HCT116 (cell line): Measurements from ENCODE around the gene MICU2. TPM values are rescaled to one million over a fixed set of nuclear protein-coding genes. Genes with fewer than 3 reads are reported as not detected.

ENCODE experiments used
- ATAC-seq: fragments of 200-7000 bp; cut with Tn5 transposase; 2 replicates; pipeline ENCODE4 v1.9.1; 2020; ENCODE audit warnings: mild to moderate bottlenecking, moderate library complexity
- BruUV-seq: library from RNA; stranded (reverse); fragments of 400-500 nt; replicated peaks from 2 replicates; lab custom pipeline; 2021; lab: Mats Ljungman, UMichigan
- CTCF ChIA-PET: fragments of 300-600 bp; sonication (Branson Sonifier 250); formaldehyde crosslinking; loops from one replicate; lab custom pipeline; 2021; ENCODE audit warnings: antibody characterized with exemption; lab: Charles Lee
- POLR2A ChIA-PET: fragments of 300-600, 350-600 bp; sonication (Branson Sonifier 250); formaldehyde crosslinking; loops from one replicate; lab custom pipeline; 2021; ENCODE audit warnings: antibody characterized with exemption; lab: Charles Lee
- RAD21 ChIA-PET, 2 experiments: fragments of 300-600 bp; sonication (Branson Sonifier 250); formaldehyde crosslinking; loops; one replicate each; lab custom pipeline; 2023; ENCODE audit warnings: low total read pairs in 2 of 2; ENCODE audit not compliant: uncharacterized antibody in 2 of 2, unreplicated experiment in 2 of 2, low non-redundant PET in 1 of 2; lab: Charles Lee
- DNase-seq: peaks from one replicate; pipeline ENCODE4 v3.0.0-alpha.2; 2010; ENCODE audit warnings: low read depth, low spot score
- H2AFZ ChIP-seq: fragments of 200-600 bp; shearing (Covaris generic), sonication (generic); 2 replicates; pipeline ENCODE4 v1.6.1; 2017; ENCODE audit warnings: low read depth, mixed run types, mixed read lengths, antibody characterized with exemption, low read length; ENCODE audit not compliant: poor library complexity, severe bottlenecking
- H3K27ac ChIP-seq: 2 replicates; pipeline ENCODE4 v1.5.1; 2012; ENCODE audit warnings: low read depth, low read length
- H3K27me3 ChIP-seq: fragments of 200-600 bp; sonication (generic); 2 replicates; pipeline ENCODE4 v1.6.1; 2016; ENCODE audit warnings: mixed run types, low read length, mixed read lengths; ENCODE audit not compliant: insufficient read depth
- H3K36me3 ChIP-seq, 2 experiments: fragments of 200-500 bp in 1 of 2; fragments of 200-600 bp in 1 of 2; sonication (Bioruptor generic) in 1 of 2; sonication (generic) in 1 of 2; 2 replicates each; pipeline versions ENCODE4 v1.5.1 to v1.6.1; 2014 to 2016; ENCODE audit warnings: low read length in 2 of 2, inconsistent platforms in 1 of 2, mixed read lengths in 1 of 2, mixed run types in 1 of 2; ENCODE audit not compliant: insufficient read depth in 2 of 2, control insufficient read depth in 1 of 2
- H3K4me1 ChIP-seq, 2 experiments: fragments of 200-600 bp in 1 of 2; sonication (generic) in 1 of 2; 2 replicates each; pipeline versions ENCODE4 v1.5.1 to v1.6.1; 2012 to 2017; ENCODE audit warnings: low read length in 2 of 2, inconsistent platforms in 1 of 2, mild to moderate bottlenecking in 1 of 2, mixed read lengths in 1 of 2, mixed run types in 1 of 2, moderate library complexity in 1 of 2; ENCODE audit not compliant: insufficient read depth in 2 of 2, control insufficient read depth in 1 of 2
- H3K4me2 ChIP-seq: fragments of 200-600 bp; sonication (generic); 2 replicates; pipeline ENCODE4 v1.6.1; 2017; ENCODE audit warnings: mixed run types, low read length, mixed read lengths
- H3K4me3 ChIP-seq, 2 experiments: fragments of 200-600 bp in 1 of 2; sonication (generic) in 1 of 2; replicated peaks in 1 of 2; 2 replicates each; pipeline ENCODE4 v1.5.1; 2011 to 2016; ENCODE audit warnings: low read length in 2 of 2, control low read depth in 1 of 2, low read depth in 1 of 2, mild to moderate bottlenecking in 1 of 2, mixed read lengths in 1 of 2, mixed run types in 1 of 2
- H3K79me2 ChIP-seq: fragments of 200-600 bp; sonication (generic); 2 replicates; pipeline ENCODE4 v1.6.1; 2017; ENCODE audit warnings: mild to moderate bottlenecking, mixed run types, low read length, moderate library complexity, mixed read lengths; ENCODE audit not compliant: insufficient read depth
- H3K9ac ChIP-seq: fragments of 200-600 bp; sonication (generic); 2 replicates; pipeline ENCODE4 v1.6.1; 2016; ENCODE audit warnings: low read length, mixed read lengths
- H3K9me2 ChIP-seq: fragments of 200-600 bp; sonication (generic), shearing (Covaris generic); 2 replicates; pipeline ENCODE4 v1.6.1; 2017; ENCODE audit warnings: mixed run types, mild to moderate bottlenecking, moderate library complexity; ENCODE audit not compliant: insufficient read depth
- H3K9me3 ChIP-seq, 2 experiments: fragments of 200-500 bp in 1 of 2; fragments of 200-600 bp in 1 of 2; sonication (Bioruptor generic) in 1 of 2; sonication (generic) in 1 of 2; 2 replicates each; pipeline ENCODE4 v1.6.1; 2014 to 2017; ENCODE audit warnings: low read length in 2 of 2, mixed read lengths in 2 of 2, inconsistent platforms in 1 of 2, low read depth in 1 of 2, mild to moderate bottlenecking in 1 of 2, mixed run types in 1 of 2, moderate library complexity in 1 of 2; ENCODE audit not compliant: control insufficient read depth in 1 of 2, insufficient read depth in 1 of 2
- H4K20me1 ChIP-seq: fragments of 200-600 bp; sonication (generic), shearing (Covaris generic); 2 replicates; pipeline ENCODE4 v1.6.1; 2017; ENCODE audit warnings: mixed run types, mild to moderate bottlenecking, moderate library complexity; ENCODE audit not compliant: insufficient read depth
- ATF3 ChIP-seq: IDR thresholded peaks from 2 replicates; pipeline ENCODE4 v1.6.1; 2012
- CEBPB ChIP-seq: IDR thresholded peaks from 2 replicates; pipeline ENCODE4 v1.6.1; 2012; ENCODE audit warnings: low read depth
- CTCF ChIP-seq, 3 experiments: fragments of 200-600 bp in 1 of 3; sonication (generic) in 1 of 3; IDR thresholded peaks in 2 of 3; conservative IDR thresholded peaks in 1 of 3; 2 replicates each; pipeline ENCODE4 v1.5.1; 2012 to 2017; ENCODE audit warnings: low read depth in 2 of 3, low read length in 2 of 3, antibody characterized with exemption in 1 of 3, borderline replicate concordance in 1 of 3, control low read depth in 1 of 3, mild to moderate bottlenecking in 1 of 3, mixed read lengths in 1 of 3, mixed run types in 1 of 3, moderate library complexity in 1 of 3; ENCODE audit not compliant: insufficient read depth in 1 of 3
- EGR1 ChIP-seq: IDR thresholded peaks from 2 replicates; pipeline ENCODE4 v1.6.1; 2012; ENCODE audit warnings: low read depth
- ELF1 ChIP-seq: IDR thresholded peaks from 2 replicates; pipeline ENCODE4 v1.6.1; 2012; ENCODE audit warnings: low read depth, borderline replicate concordance
- EZH2 ChIP-seq: fragments of 200-600 bp; sonication (generic); IDR thresholded peaks from 2 replicates; pipeline ENCODE4 v1.6.1; 2017; ENCODE audit warnings: antibody characterized with exemption, mixed run types
- EZH2phosphoT487 ChIP-seq: fragments of 200-600 bp; IDR thresholded peaks from 2 replicates; pipeline ENCODE4 v1.6.1; 2018; ENCODE audit warnings: antibody characterized with exemption, borderline replicate concordance
- FOSL1 ChIP-seq: IDR thresholded peaks from 2 replicates; pipeline ENCODE4 v1.6.1; 2012; ENCODE audit warnings: low read depth
- RAD21 ChIP-seq: IDR thresholded peaks from 2 replicates; pipeline ENCODE4 v1.6.1; 2012; ENCODE audit warnings: low read depth, mild to moderate bottlenecking
- REST ChIP-seq: IDR thresholded peaks from 2 replicates; pipeline ENCODE4 v1.6.1; 2012; ENCODE audit warnings: low read depth
- SIN3A ChIP-seq: IDR thresholded peaks from 2 replicates; pipeline ENCODE4 v1.6.1; 2012; ENCODE audit warnings: low read depth
- TCF7L2 ChIP-seq: IDR thresholded peaks from 2 replicates; pipeline ENCODE4 v1.7.0; 2011; ENCODE audit warnings: borderline replicate concordance, inconsistent platforms; ENCODE audit not compliant: insufficient read depth, insufficient read length; ENCODE audit errors: extremely low read depth
- ZBTB33 ChIP-seq: IDR thresholded peaks from 2 replicates; pipeline ENCODE4 v1.6.1; 2011; ENCODE audit warnings: mild to moderate bottlenecking, low read length, moderate library complexity; ENCODE audit not compliant: insufficient replicate concordance; ENCODE audit errors: extremely low read depth
- ZFX ChIP-seq: fragments of 450-650 bp; IDR thresholded peaks from 2 replicates; pipeline ENCODE4 v1.6.1; 2017
- ZNF274 ChIP-seq: fragments of 200-500 bp; sonication (Bioruptor generic); IDR thresholded peaks from 2 replicates; pipeline ENCODE4 v1.6.1; 2014; ENCODE audit warnings: mild to moderate bottlenecking, low read depth, low read length, inconsistent platforms
- intact Hi-C: fragments of 100-400 bp; cut with micrococcal nuclease; formaldehyde crosslinking; loops from 2 replicates; pipeline ENCODE4 v1.10.0; 2022
- total RNA-seq: library from RNA; stranded (reverse); gene quantifications from one replicate; pipeline ENCODE4 v1.2.1, GENCODE V29; 2021; ENCODE audit not compliant: unreplicated experiment

The MICU2 gene
- total RNA-seq, 1 experiment from 2014 or later, result 41.0 TPM

GRCh38 chr13:21611385-21611784 is 7.4 kb upstream of the MICU2 start:
- Histone ChIP-seq H3K9me2 (no peaks in the 10 kb centered on the region), H3K36me3 (no peaks in the 10 kb centered on the region), H2AFZ (no peak overlapping the region), H3K9ac (no peak overlapping the region), H3K4me2 (no peak overlapping the region), H3K4me3 (no peak overlapping the region), H3K27ac (no peak overlapping the region), H4K20me1 (no peaks in the 10 kb centered on the region), H3K9me3 (no peaks in the 10 kb centered on the region), H3K27me3 (no peaks in the 10 kb centered on the region), H3K79me2 (no peaks in the 10 kb centered on the region), H3K4me1 (peaks cover 0 to 6% of the 10 kb centered on the region in 2 experiments; a peak in 3 of 4 replicates)
- ChIA-PET CTCF (no interaction called here), POLR2A (no interaction called here), RAD21 (no interaction called here)
- ATAC-seq (no peak), DNase-seq (no peak)
- TF ChIP-seq FOSL1 (no peak), ZNF274 (no peak), EZH2 (no peak), EGR1 (no peak), SIN3A (no peak), EZH2phosphoT487 (no peak), TCF7L2 (no peak), RAD21 (no peak), ZBTB33 (no peak), CTCF (IDR thresholded peaks at IDR 0.05 in 2 of 3, conservative IDR thresholded peaks at IDR 0.05 in 1 of 3; ENCODE audit: borderline replicate concordance in 1 of 3, insufficient read depth in 1 of 3, low read depth in 2 of 3, low read length in 2 of 3) (no peak), ATF3 (no peak), ZFX (no peak), REST (no peak), CEBPB (no peak), ELF1 (no peak)
- BruUV-seq, result no TSS peak
- intact Hi-C loops, result no loop called here
